OCI-LY7 (cell line): ENCODE results near the gene PMM2. TPM values are rescaled to one million over a fixed set of nuclear protein-coding genes. Genes with fewer than 3 reads are reported as not detected.

ENCODE experiments used
- BruUV-seq: library from RNA; stranded (reverse); fragments of 400-500 nt; replicated peaks from 2 replicates; lab custom pipeline; 2021; lab: Mats Ljungman, UMichigan
- CTCF ChIA-PET: fragments of 300-600 bp; sonication (Branson Sonifier 250); formaldehyde crosslinking; loops from one replicate; lab custom pipeline; 2022; ENCODE audit warnings: antibody characterized with exemption; ENCODE audit not compliant: unreplicated experiment; lab: Charles Lee
- POLR2A ChIA-PET: fragments of 300-600 bp; sonication (Branson Sonifier 250); formaldehyde crosslinking; loops from one replicate; lab custom pipeline; 2022; ENCODE audit warnings: antibody characterized with exemption; lab: Charles Lee
- DNase-seq: peaks from one replicate; pipeline ENCODE4 v3.0.0-alpha.2; 2015; ENCODE audit warnings: low spot score
- H2AFZ ChIP-seq: fragments of 200-600 bp; sonication (generic), shearing (Covaris generic); 2 replicates; pipeline ENCODE4 v1.6.1; 2014; ENCODE audit warnings: mild to moderate bottlenecking, antibody characterized with exemption, low read length, moderate library complexity
- H3K27ac ChIP-seq: fragments of 200-600 bp; sonication (generic); 2 replicates; pipeline ENCODE4 v1.5.1; 2014; ENCODE audit warnings: mixed run types, low read depth, mild to moderate bottlenecking, moderate library complexity, low read length, inconsistent platforms; ENCODE audit not compliant: poor library complexity, severe bottlenecking
- H3K36me3 ChIP-seq: fragments of 200-600 bp; sonication (generic); 2 replicates; pipeline ENCODE4 v1.6.1; 2014; ENCODE audit warnings: mild to moderate bottlenecking, antibody characterized with exemption, low read length, moderate library complexity, mixed read lengths; ENCODE audit not compliant: insufficient read depth
- H3K4me1 ChIP-seq: fragments of 200-600 bp; sonication (generic); 2 replicates; pipeline ENCODE4 v1.5.1; 2014; ENCODE audit warnings: mild to moderate bottlenecking, low read length; ENCODE audit not compliant: insufficient read depth, poor library complexity, severe bottlenecking
- H3K4me2 ChIP-seq: fragments of 200-600 bp; sonication (generic); 2 replicates; pipeline ENCODE4 v1.6.1; 2014; ENCODE audit warnings: mild to moderate bottlenecking, low read length
- H3K4me3 ChIP-seq: fragments of 200-600 bp; sonication (generic); 2 replicates; pipeline ENCODE4 v1.5.1; 2014; ENCODE audit warnings: mild to moderate bottlenecking, low read depth, low read length; ENCODE audit not compliant: poor library complexity, severe bottlenecking
- H3K79me2 ChIP-seq: fragments of 200-600 bp; sonication (generic); 2 replicates; pipeline ENCODE4 v1.6.1; 2016; ENCODE audit warnings: low read depth, mild to moderate bottlenecking, low read length, moderate library complexity, mixed read lengths; ENCODE audit not compliant: insufficient read depth
- H3K9me2 ChIP-seq: fragments of 200-600 bp; sonication (generic); 2 replicates; pipeline ENCODE4 v1.6.1; 2016; ENCODE audit warnings: mild to moderate bottlenecking, low read length, mixed read lengths; ENCODE audit not compliant: insufficient read depth
- H3K9me3 ChIP-seq: fragments of 200-600 bp; sonication (generic); 2 replicates; pipeline ENCODE4 v1.6.1; 2014; ENCODE audit warnings: mild to moderate bottlenecking, mixed run types, low read length, mixed read lengths
- H4K20me1 ChIP-seq: fragments of 200-600 bp; sonication (generic); 2 replicates; pipeline ENCODE4 v1.6.1; 2014; ENCODE audit warnings: mild to moderate bottlenecking, antibody characterized with exemption, low read length, moderate library complexity, mixed read lengths; ENCODE audit not compliant: insufficient read depth
- CTCF ChIP-seq: fragments of 200-600 bp; sonication (generic); conservative IDR thresholded peaks from 2 replicates; pipeline ENCODE4 v1.5.1; 2014; ENCODE audit warnings: mild to moderate bottlenecking, antibody characterized with exemption, low read length, moderate library complexity, mixed read lengths
- EZH2phosphoT487 ChIP-seq: fragments of 200-600 bp; sonication (generic); IDR thresholded peaks from 2 replicates; pipeline ENCODE4 v1.6.1; 2018; ENCODE audit warnings: low read depth, borderline replicate concordance, mild to moderate bottlenecking, mixed run types, antibody characterized with exemption, low read length, moderate library complexity, mixed read lengths
- intact Hi-C: fragments of 100-400 bp; cut with micrococcal nuclease; formaldehyde crosslinking; loops from one replicate; pipeline ENCODE4 v1.10.0; 2022; ENCODE audit not compliant: unreplicated experiment
- total RNA-seq, 2 experiments: library from RNA; depleted of rRNA in 1 of 2; stranded (reverse); fragments of >200 nt in 1 of 2; shearing (Covaris generic) in 1 of 2; gene quantifications; 2 replicates each; pipeline ENCODE4 v1.2.3, GENCODE V29; 2014 to 2022

PMM2 gene
- total RNA-seq, 2 experiments from 2014 or later: 39.1 to 53.9 TPM

DNA sequence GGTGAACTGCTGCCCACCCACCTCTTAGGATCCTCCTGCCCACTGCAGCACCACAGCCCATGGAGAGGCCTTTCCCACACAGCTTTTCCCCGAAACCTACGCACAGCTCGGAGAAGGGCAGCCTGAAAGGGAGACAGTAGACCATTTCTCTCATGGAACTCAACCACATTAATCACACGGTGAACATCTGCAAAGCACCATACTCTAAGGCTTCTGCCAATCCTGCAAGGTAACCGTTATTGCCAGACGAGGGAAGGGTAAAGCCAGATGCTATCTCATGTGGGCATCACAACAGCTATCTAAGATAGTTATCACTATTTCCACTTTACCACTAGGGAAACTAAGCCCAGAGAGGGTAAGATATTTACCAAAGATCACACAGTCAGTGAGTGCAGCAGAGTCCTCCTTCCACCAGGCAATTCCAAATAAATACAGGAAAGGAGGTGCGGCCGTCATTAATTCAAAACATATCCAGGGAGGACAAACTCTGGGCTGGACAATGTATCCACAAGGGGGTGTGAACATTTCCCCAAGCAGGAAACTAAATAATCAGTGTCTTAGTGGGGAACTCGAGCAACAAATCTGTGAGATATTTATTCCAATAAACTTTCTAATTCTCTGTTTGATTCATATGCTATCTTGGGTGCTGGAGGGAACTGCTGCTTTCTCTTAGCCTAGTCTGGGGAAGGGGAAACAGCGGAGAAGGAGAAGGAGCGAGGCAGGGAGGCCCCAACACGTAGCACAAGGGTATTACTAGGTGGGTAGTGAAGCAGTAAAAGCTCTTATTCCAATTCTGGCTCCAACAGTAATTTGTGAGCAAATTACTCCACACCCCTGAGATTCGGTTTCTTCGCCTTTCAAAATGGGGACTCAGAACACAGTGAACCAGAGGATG lies 923 bp upstream of the PMM2 start:
- H3K79me2 ChIP-seq: peaks cover 56% of the 10 kb centered on the region
- BruUV-seq: TSS peak; percentile 95
- H3K9me2 ChIP-seq: no peaks in the 10 kb centered on the region
- peaks cover 34% of the 10 kb centered on the region for H3K36me3 ChIP-seq
- peak overlapping the region; percentile 39 for H3K27ac ChIP-seq
- TF ChIP-seq CTCF (0 out of 2 replicates have a peak, but pooled peaks have one; percentile 22), EZH2phosphoT487 (no peak)
- H2AFZ ChIP-seq: peak overlapping the region; percentile 76; the same call in 1 of the 2 replicates
- H3K9me3 ChIP-seq: no peaks in the 10 kb centered on the region
- H3K4me2 ChIP-seq: peak overlapping the region; percentile 93
- H3K4me3 ChIP-seq: peak overlapping the region; percentile 90
- DNase-seq: no peak
- intact Hi-C loops: loop anchor here (1.0 to 5.0 kb wide), 3 partner anchors 73 to 338 kb away; partner anchors contain the start of genes CARHSP1 and LITAFD
- H4K20me1 ChIP-seq: peaks cover 13% of the 10 kb centered on the region
- H3K4me1 ChIP-seq: peaks cover 32% of the 10 kb centered on the region
- ChIA-PET POLR2A (interaction anchor here (0.6 to 0.8 kb wide), 3 partner anchors 72 to 202 kb away, joined by 3 to 4 read pairs (median 3); partner anchors contain the start of gene CARHSP1), CTCF (no interaction called here)

- Histone ChIP-seq H3K9me3 (no peaks in the 10 kb centered on the region), H4K20me1 (peaks cover 13% of the 10 kb centered on the region), H3K4me2 (peak overlapping the region; percentile 91), H3K79me2 (peaks cover 57% of the 10 kb centered on the region), H3K9me2 (no peaks in the 10 kb centered on the region), H3K4me1 (peaks cover 32% of the 10 kb centered on the region), H3K36me3 (peaks cover 49% of the 10 kb centered on the region), H3K27ac (peak overlapping the region; percentile 33), H3K4me3 (peak overlapping the region; percentile 90), H2AFZ (peak overlapping the region; percentile 10; the same call in 1 of the 2 replicates)
- DNase-seq: peak; percentile 25
- TF ChIP-seq CTCF (no peak), EZH2phosphoT487 (no peak)
- ChIA-PET CTCF (no interaction called here), POLR2A (interaction anchor here (1.1 kb wide), 1 partner anchor 70 kb away, joined by 3 read pairs; the partner anchor contains the start of gene CARHSP1)
- no TSS peak for BruUV-seq
- intact Hi-C loops: loop anchor here (5.0 kb wide), 1 partner anchor 84 kb away; the partner anchor contains the start of gene LITAFD
Measured at GRCh38 chr16:8798174-8798527, 512 bp downstream of the PMM2 start.
